Subcutaneous adipose tissue (tissue), 4 donors: Measurements from ENCODE around the gene GMNC. TPM values are rescaled to one million over a fixed set of nuclear protein-coding genes. Genes with fewer than 3 reads are reported as not detected.

ENCODE experiments used
- total RNA-seq, 4 donors: library from RNA; depleted of rRNA; stranded (reverse); fragments of >200 nt; gene quantifications; one replicate each; pipeline ENCODE4 v1.1.0, GENCODE V29; 2016
- TF ChIP-seq, protein P1 (sequence below): fragments of 450-650 bp; IDR thresholded peaks from one replicate; pipeline ENCODE4 v1.5.1; 2016; ENCODE audit warnings: low read depth, mild to moderate bottlenecking, control low read depth, antibody characterized with exemption, moderate library complexity

Gene GMNC
- total RNA-seq, 4 donors from 2014 or later = not detected

DNA sequence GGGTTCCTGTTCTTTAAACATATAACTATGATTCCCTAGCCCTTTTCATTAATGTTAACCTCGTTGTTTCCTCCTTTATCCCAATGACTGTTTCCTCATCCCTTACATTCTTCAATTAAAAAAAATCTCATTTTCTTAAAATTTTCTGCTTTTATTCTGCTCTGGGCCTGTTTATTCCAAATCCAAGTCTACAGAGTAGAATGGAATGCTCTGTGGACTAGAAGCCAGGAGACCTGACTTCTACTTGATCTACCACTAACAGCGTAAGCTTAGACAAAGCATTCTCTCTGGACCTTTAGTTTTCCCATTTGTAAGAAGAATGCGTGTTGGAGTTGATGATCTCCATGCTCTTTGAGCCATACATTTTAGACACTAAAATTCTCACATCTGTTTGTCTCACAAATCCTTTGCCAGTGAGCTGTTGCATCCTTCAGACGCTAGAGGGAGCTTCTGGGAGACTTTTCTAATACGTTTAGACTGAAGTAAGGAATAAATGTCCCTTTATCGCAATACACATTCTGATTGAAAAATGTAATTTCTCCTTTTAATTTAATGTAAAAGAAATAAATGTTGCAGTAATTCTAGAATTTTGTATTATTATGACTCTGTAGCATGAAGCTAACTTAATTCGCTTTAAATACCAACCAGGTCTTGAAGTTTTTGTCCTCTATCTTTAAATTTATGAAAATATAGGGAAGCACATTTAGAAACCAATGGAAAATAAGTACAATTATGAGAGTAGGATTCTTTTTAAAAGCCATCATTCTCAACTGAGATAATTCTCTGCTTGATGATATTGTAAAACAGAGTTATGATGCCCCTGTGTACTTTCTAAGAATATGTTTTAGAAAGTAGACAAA is 21.7 kb upstream of the GMNC start:
- TF ChIP-seq, protein P1, sequence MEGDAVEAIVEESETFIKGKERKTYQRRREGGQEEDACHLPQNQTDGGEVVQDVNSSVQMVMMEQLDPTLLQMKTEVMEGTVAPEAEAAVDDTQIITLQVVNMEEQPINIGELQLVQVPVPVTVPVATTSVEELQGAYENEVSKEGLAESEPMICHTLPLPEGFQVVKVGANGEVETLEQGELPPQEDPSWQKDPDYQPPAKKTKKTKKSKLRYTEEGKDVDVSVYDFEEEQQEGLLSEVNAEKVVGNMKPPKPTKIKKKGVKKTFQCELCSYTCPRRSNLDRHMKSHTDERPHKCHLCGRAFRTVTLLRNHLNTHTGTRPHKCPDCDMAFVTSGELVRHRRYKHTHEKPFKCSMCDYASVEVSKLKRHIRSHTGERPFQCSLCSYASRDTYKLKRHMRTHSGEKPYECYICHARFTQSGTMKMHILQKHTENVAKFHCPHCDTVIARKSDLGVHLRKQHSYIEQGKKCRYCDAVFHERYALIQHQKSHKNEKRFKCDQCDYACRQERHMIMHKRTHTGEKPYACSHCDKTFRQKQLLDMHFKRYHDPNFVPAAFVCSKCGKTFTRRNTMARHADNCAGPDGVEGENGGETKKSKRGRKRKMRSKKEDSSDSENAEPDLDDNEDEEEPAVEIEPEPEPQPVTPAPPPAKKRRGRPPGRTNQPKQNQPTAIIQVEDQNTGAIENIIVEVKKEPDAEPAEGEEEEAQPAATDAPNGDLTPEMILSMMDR = no peak

DNA sequence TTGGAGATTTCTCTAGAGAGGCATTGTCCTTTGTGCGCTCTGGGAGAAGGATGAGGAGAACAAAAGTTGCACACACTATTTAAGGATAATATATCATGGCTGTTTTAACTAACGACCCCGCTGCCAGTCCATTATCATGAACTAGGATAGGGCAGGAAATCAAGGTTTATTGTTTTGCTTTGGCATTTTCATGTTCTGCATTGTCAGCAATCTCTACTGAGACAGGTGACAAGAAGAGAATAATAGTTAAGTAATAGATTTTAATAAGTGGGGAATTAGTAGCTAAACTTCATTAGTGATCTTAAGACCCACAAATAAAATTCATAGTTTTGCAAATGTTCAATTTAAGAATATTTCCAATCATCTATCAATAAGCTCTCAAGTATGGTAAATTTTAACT is 20.6 kb upstream of the GMNC start:
- TF ChIP-seq, protein P1 = no peak

- TF ChIP-seq, protein P1 = no peak
Measured at GRCh38 chr3:190877925-190878324, 15.4 kb upstream of the GMNC start.

GRCh38 chr3:190870127-190870526 is 7.6 kb upstream of the GMNC start:
- TF ChIP-seq, protein P1 = no peak

GRCh38 chr3:190867071-190867470 is 4.6 kb upstream of the GMNC start:
- TF ChIP-seq, protein P1 = no peak

DNA sequence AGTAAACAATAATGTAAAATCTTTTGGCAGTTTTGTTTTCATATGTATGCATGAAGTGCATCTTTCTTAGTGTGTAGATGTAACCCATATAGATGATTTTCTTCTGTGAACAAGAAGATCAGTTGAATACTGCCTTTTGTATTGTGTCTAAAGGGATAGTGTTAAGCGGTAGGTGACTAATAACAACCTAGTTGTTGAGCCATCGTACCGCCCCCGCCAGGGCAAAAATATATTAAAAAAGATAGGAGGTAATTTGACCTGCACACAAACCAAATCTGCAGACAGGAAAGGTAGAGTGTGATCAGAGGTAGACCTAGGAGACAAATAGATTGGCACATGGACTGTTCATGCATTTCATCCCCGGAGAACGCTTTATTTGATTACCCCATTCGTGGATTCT is 3.3 kb upstream of the GMNC start:
- TF ChIP-seq, protein P1 = no peak

- TF ChIP-seq, protein P1 = no peak
Measured at GRCh38 chr3:190865419-190865818, 2.9 kb upstream of the GMNC start.
